HUES48 (cell line): ENCODE measurements around the gene SEMA4D.
"Not testable (repeated sequence)": the region's sequence is repeated elsewhere in the genome, so short reads cannot be mapped to it uniquely, and the experiment has no call there.

ENCODE experiments used
- H3K27ac ChIP-seq: one replicate; pipeline ENCODE4 v1.7.0; 2013; ENCODE audit warnings: low read depth, low read length, inconsistent platforms
- H3K27me3 ChIP-seq: 2 replicates; pipeline ENCODE4 v1.6.1; 2013; ENCODE audit warnings: mild to moderate bottlenecking, low read length; ENCODE audit not compliant: control insufficient read depth, insufficient read depth
- H3K36me3 ChIP-seq: 2 replicates; pipeline ENCODE4 v1.6.1; 2013; ENCODE audit warnings: low read length; ENCODE audit not compliant: control insufficient read depth, insufficient read depth
- H3K4me1 ChIP-seq: 2 replicates; pipeline ENCODE4 v1.6.1; 2013; ENCODE audit warnings: mild to moderate bottlenecking, low read length; ENCODE audit not compliant: control insufficient read depth, insufficient read depth
- H3K4me3 ChIP-seq: 2 replicates; pipeline ENCODE4 v1.5.1; 2013; ENCODE audit warnings: mild to moderate bottlenecking, low read depth, low read length
- H3K9ac ChIP-seq: 2 replicates; pipeline ENCODE4 v1.6.1; 2013; ENCODE audit warnings: mild to moderate bottlenecking, low read depth, low read length, moderate library complexity
- H3K9me3 ChIP-seq: 2 replicates; pipeline ENCODE4 v1.6.1; 2013; ENCODE audit warnings: low read length; ENCODE audit not compliant: control insufficient read depth, insufficient read depth

Gene SEMA4D

DNA sequence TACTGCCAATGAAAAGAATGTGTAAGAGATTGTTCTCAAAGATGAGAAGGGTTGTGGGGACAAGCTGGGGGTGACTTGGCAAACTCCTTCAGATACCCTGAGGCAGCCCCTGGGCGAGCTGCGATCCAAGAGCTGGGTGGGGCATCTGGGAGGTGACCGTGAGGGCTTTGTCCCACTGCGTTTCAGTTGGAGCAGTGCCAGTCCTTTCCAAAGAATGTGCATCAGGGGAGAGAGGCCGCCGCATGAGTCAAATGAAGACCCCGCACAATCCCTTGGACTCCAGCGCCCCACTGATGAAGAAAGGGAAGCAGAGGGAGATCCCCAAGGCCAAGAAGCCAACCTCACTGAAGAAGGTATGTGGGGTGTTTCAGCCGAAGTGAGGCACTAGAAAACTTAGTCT, 151.2 kb downstream of the SEMA4D start:
- H3K4me3 ChIP-seq: no peak overlapping the region
- no peaks in the 10 kb centered on the region for H3K9me3 ChIP-seq
- no peak overlapping the region for H3K27ac ChIP-seq
- H3K9ac ChIP-seq: no peak overlapping the region
- no peaks in the 10 kb centered on the region for H3K27me3 ChIP-seq
- peaks cover 98% of the 10 kb centered on the region for H3K36me3 ChIP-seq
- no peaks in the 10 kb centered on the region for H3K4me1 ChIP-seq

- Histone ChIP-seq H3K27me3 (no peaks in the 10 kb centered on the region), H3K9me3 (no peaks in the 10 kb centered on the region), H3K27ac (no peak overlapping the region), H3K36me3 (peaks cover 98% of the 10 kb centered on the region), H3K4me1 (no peaks in the 10 kb centered on the region), H3K9ac (no peak overlapping the region), H3K4me3 (no peak overlapping the region)
Observed at GRCh38 chr9:89345476-89345875, 152.4 kb downstream of the SEMA4D start.

- H3K36me3 ChIP-seq: peaks cover 98% of the 10 kb centered on the region
- not testable (repeated sequence) for H3K27me3 ChIP-seq, H3K27ac ChIP-seq, H3K9ac ChIP-seq, H3K9me3 ChIP-seq, H3K4me1 ChIP-seq, H3K4me3 ChIP-seq
Observed at GRCh38 chr9:89343812-89344211, 154.1 kb downstream of the SEMA4D start.

GRCh38 chr9:89342948-89343347, 155.0 kb downstream of the SEMA4D start:
- Histone ChIP-seq H3K4me1 (no peaks in the 10 kb centered on the region), H3K4me3 (no peak overlapping the region), H3K36me3 (peaks cover 98% of the 10 kb centered on the region), H3K9me3 (no peaks in the 10 kb centered on the region), H3K27me3 (no peaks in the 10 kb centered on the region), H3K27ac (no peak overlapping the region), H3K9ac (no peak overlapping the region)

GRCh38 chr9:89342213-89342612, 155.7 kb downstream of the SEMA4D start:
- no peak overlapping the region for H3K27ac ChIP-seq
- H3K36me3 ChIP-seq: peaks cover 99% of the 10 kb centered on the region
- no peaks in the 10 kb centered on the region for H3K9me3 ChIP-seq

DNA sequence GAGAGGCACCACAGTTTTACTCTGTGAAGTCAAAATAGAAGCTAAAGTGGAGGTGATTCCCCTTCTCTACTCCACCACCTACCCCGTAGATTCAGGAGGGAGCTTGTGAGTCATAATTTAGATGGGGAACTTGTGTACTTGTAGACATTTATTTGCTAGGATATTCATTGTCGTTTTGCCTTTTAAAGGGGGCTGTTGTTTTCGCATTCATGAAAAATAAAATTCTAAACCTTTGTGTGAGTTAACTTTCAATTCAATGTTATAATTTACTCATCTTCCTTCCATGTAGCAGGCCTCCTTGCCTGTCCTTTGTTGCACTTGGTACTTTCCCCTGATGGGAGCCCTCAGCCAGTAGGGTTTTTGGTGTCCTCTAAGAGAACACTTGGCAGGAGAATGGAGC, 157.6 kb downstream of the SEMA4D start:
- H3K27me3 ChIP-seq: no peaks in the 10 kb centered on the region
- H3K4me3 ChIP-seq: no peak overlapping the region
- H3K9me3 ChIP-seq: no peaks in the 10 kb centered on the region
- no peak overlapping the region for H3K9ac ChIP-seq
- H3K27ac ChIP-seq: no peak overlapping the region
- H3K4me1 ChIP-seq: no peaks in the 10 kb centered on the region
- H3K36me3 ChIP-seq: peaks cover 97% of the 10 kb centered on the region

More at GRCh38 chr9:89342213-89342612, 155.7 kb downstream of the SEMA4D start:
- no peaks in the 10 kb centered on the region for H3K27me3 ChIP-seq
- H3K9ac ChIP-seq: no peak overlapping the region
- no peak overlapping the region for H3K4me3 ChIP-seq
- H3K4me1 ChIP-seq: no peaks in the 10 kb centered on the region

- Histone ChIP-seq H3K36me3 (peaks cover 97% of the 10 kb centered on the region), H3K9me3 (no peaks in the 10 kb centered on the region), H3K9ac (no peak overlapping the region), H3K4me3 (no peak overlapping the region), H3K27ac (no peak overlapping the region), H3K4me1 (no peaks in the 10 kb centered on the region), H3K27me3 (no peaks in the 10 kb centered on the region)
Observed at GRCh38 chr9:89339807-89340206, 158.1 kb downstream of the SEMA4D start.

- Histone ChIP-seq H3K9me3 (no peaks in the 10 kb centered on the region), H3K4me1 (no peaks in the 10 kb centered on the region), H3K27me3 (no peaks in the 10 kb centered on the region), H3K36me3 (peaks cover 99% of the 10 kb centered on the region), H3K27ac (no peak overlapping the region), H3K9ac (no peak overlapping the region), H3K4me3 (no peak overlapping the region)
Observed at GRCh38 chr9:89330513-89330912, 167.4 kb downstream of the SEMA4D start.

- no peak overlapping the region for H3K4me3 ChIP-seq
- H3K4me1 ChIP-seq: no peaks in the 10 kb centered on the region
- H3K36me3 ChIP-seq: peaks cover 96% of the 10 kb centered on the region
- no peaks in the 10 kb centered on the region for H3K9me3 ChIP-seq
- H3K9ac ChIP-seq: no peak overlapping the region
- H3K27ac ChIP-seq: no peak overlapping the region
- H3K27me3 ChIP-seq: no peaks in the 10 kb centered on the region
Observed at GRCh38 chr9:89329917-89330316, 168.0 kb downstream of the SEMA4D start.

- no peak overlapping the region for H3K27ac ChIP-seq
- no peak overlapping the region for H3K4me3 ChIP-seq
- H3K9me3 ChIP-seq: no peaks in the 10 kb centered on the region
- H3K9ac ChIP-seq: no peak overlapping the region
- no peaks in the 10 kb centered on the region for H3K27me3 ChIP-seq
- peaks cover 82% of the 10 kb centered on the region for H3K36me3 ChIP-seq
- H3K4me1 ChIP-seq: no peaks in the 10 kb centered on the region
Observed at GRCh38 chr9:89328064-89328463, 169.8 kb downstream of the SEMA4D start.

DNA sequence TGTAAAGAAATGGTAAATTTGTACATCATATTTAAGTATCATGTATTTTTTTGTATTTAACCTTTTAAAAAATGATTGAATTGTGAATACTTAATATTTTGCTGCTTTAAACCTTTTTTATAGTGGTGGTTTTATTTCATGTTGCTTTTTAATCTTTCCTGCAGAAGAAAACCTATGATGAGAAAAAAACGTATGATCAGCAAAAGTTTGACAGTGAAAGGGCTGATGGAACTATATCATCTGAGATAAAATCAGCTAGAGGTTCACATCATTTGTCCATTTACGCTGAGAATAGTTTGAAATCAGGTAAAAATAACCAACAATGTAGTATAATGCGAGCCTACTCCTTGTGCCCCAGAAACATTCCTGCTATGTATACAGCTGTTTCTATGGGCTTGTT, 172.2 kb downstream of the SEMA4D start:
- Histone ChIP-seq H3K9ac (no peak overlapping the region), H3K4me1 (no peaks in the 10 kb centered on the region), H3K27ac (no peak overlapping the region), H3K4me3 (no peak overlapping the region), H3K27me3 (no peaks in the 10 kb centered on the region), H3K9me3 (no peaks in the 10 kb centered on the region), H3K36me3 (peaks cover 72% of the 10 kb centered on the region)

DNA sequence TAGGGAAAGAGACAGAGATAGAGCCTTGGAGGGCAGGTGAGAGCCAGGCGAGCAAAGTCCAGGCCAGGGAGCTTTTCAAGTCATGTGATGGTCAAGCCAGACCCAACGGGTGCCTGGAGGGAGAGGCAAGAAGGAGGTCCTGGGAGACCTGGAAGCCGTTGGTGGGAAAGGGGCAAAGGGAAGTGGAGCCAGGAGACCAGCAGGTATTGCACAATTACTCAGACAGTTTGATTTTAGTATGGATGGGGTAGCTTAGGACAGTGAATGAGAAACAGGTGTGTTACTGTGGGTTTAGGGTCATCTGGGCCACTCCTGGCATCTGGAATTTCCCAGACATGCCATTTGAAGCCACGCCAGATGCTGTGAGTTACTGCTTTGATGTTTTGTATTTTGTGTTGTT, 174.5 kb downstream of the SEMA4D start:
- H3K9ac ChIP-seq: no peak overlapping the region
- no peaks in the 10 kb centered on the region for H3K9me3 ChIP-seq
- no peaks in the 10 kb centered on the region for H3K27me3 ChIP-seq
- H3K27ac ChIP-seq: no peak overlapping the region
- H3K4me1 ChIP-seq: peaks cover 8% of the 10 kb centered on the region
- no peak overlapping the region for H3K4me3 ChIP-seq
- H3K36me3 ChIP-seq: peaks cover 58% of the 10 kb centered on the region
